IPS-11a (cell line): ENCODE data around the gene FAM50B.

ENCODE experiments used
- H3K4me3 ChIP-seq: one replicate; pipeline ENCODE4 v1.5.1; 2013; ENCODE audit warnings: low read depth, low read length, control low read depth

Gene FAM50B, protein sequence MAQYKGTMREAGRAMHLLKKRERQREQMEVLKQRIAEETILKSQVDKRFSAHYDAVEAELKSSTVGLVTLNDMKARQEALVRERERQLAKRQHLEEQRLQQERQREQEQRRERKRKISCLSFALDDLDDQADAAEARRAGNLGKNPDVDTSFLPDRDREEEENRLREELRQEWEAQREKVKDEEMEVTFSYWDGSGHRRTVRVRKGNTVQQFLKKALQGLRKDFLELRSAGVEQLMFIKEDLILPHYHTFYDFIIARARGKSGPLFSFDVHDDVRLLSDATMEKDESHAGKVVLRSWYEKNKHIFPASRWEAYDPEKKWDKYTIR

DNA sequence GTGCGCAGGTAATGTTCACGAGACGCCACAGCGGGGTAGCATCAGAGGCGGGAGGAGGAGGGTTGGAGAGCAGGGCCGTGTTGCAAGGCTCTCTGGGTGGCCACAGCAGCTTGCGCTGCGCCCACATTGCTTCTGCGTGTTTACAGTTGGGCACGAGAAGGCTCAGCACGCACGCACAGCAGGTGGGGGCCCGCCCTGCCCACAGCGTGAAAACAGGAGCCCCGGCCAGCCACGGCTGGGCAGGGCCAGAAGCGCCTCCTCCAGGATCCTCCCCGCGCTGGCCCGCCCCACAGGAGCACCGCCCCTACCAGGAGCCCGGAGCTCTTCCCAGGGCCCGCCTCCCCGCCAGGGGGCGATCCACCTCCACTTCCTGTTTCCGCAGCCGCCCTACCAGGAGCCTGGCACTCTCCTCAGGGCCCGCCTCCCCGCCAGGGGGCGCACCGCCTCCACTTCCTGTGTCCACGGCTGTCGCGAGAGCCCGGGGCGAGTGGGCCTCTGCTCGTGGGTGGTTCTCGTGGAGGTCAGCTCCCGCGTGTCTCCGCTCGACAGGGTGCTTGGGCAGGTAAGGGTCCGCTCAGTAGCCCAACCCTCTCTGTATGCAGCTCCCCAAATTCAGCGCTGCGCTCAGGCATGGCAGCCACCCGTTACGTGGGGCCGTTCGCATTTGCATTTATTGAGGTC is at the start of gene FAM50B:
Gene FAM50B, plus strand, starts transcription at position 449 of the 681 bp plus-strand sequence. CDS start 439 bp downstream, outside the sequence.
- peak within 1 kb of the TSS; percentile 68 for H3K4me3 ChIP-seq

DNA sequence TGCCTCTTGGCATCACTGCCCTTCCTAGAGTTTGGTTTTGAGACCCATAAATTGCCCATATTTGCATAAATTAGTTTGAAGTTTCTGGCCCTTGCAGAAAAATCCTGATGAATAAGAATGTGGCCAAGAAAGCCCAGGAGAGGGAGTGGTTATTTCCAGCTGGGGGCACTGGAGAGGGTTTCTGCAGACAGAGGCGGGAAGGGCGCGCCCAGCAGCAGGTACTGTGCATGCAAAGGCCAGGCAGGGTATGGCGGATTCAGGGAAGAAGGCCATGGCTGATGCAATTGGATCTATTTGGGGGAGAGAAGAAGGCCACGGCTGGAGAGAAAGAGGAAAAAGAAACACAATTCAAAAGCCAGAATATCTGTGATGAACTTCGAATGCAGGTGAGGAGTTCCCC is 49.5 kb upstream of the FAM50B start:
- no peak overlapping the region for H3K4me3 ChIP-seq

DNA sequence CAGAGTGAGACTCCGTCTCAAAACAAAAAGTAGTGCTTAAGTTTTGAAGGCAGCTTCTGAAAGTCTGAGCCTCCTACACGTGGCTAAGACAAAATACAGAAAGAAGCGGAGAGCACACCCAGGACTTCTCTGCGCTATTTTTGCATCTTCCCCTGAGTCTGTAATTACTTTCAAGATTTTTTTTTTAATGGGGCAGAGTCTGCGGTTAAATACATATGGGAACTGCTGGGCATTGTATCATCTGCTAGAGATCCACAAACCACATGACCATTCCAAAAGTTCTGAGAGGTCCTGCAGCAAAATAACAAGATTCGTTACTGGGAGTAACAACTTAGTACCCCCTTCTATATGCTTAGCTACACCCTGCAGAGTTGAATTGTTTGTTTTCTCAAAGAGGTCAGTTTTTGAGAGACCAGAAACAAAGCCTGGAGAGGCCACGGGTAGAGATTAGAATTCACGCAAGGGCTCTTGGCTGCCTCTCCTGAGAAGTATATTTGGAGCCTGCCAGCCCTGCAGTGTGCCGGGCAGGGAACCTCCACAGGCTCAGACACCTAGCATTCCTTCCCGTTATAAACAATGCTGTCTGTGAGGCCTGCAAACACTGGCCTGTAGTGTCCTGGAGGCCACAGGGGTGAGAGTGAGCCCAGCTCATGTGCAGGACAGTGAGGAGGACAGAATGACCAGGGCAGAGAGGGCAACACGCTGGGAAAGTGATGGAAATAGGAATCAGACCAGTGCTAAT is 48.2 kb upstream of the FAM50B start:
- H3K4me3 ChIP-seq = no peak overlapping the region

DNA sequence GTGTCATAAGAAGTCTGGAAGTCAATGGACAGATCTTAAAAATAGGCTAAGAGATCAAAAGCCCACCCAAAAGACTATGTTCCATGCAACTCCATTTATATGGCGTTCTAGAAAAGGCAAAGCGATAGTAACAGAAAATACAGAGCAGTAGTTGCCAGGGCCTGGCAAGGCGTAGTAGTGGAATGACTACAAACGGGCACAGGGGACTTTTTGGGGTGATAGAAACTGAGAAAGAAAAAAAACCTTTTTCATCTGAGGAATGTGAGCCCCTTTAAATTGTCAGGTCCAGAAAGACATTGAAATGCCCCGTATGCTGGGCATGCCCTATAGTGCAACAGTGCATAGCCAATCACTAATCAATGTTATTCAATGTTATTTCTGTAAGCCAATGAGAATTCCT is 47.2 kb upstream of the FAM50B start:
- H3K4me3 ChIP-seq = no peak overlapping the region

DNA sequence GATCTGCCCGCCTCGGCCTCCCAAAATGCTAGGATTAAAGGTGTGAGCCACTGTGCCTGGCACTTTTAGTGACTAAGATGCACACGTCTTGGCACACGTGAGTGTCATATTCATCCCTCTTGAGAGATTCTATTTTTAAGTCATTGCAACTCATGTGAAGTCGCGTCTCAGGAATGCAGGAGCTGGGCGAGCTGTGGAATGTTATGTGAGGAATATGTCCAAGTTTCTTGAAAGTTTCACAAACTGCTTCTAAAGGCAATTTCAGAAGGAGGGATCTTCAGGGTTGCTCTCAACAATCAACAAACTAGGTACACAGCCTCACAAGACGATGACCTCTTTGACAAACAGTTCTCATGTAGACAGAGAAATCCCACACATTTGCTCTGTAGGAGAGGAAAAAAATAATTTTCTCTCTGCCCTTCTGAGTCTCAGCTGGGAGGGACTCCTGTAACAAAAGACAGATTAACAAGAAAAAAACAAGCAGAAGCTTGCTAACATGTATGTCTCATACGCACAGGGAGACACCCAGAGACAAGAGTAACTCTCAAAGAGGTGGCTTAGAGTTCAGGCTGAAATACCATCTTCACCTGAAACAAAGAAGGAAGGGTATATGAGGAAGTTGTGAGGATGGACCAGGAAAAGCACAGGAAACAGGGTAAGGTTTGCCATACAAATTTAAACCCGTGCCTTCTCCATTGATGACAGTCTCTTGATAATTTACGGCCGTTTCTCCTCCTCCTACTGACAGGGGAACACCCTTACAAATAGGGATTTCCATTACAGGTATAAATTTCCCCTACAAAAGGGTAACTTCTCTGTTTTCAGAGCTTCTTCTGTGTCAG is 45.3 kb upstream of the FAM50B start:
- no peak overlapping the region for H3K4me3 ChIP-seq

DNA sequence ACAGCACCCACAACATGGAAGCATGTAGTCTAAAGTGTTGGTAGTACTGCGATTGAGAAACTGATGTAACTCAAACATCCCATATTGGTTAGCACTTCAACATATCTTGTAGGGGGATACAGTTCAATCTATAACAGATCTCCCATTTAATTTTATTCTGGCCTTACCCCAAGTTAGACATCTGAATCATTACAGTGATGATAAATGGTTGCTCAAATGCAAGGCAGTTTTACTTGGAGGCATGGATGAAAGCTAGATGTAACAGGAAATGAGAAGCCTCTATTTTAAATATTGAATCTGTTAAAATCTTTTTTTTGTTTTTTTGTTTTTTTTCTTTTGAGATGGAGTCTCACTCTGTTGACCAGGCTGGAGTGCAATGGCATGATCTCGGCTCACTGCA is 44.2 kb upstream of the FAM50B start:
- no peak overlapping the region for H3K4me3 ChIP-seq

DNA sequence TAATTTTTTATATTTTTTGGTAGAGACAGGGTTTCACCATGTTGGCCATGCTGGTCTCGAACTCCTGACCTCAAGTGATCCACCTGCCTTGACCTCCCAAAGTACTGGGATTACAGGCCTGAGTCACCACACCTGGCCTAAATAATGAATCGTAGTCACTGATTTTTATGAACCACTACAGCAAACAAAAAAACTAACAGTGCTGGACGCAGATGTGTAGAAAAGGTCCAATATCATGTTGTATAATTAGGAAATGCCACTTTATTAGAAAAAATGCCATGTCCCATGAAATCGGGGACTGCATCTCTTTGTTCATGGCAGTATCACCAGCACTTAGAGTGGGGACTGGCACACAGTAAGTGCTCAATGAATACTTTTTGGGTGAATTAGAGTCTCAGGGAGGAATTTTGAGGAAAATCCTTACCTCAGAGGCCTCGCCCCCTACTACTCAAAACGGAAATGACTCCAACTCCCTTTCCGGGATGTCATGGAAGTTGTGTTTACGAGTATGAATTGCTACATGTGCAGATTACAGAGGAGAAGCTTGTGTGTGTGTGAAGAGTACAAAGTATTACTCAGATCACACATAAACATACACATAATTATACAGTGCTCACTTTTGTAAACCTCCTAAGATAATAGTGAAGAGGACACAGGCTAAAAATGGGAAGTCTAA is 43.6 kb upstream of the FAM50B start:
- no peak overlapping the region for H3K4me3 ChIP-seq

DNA sequence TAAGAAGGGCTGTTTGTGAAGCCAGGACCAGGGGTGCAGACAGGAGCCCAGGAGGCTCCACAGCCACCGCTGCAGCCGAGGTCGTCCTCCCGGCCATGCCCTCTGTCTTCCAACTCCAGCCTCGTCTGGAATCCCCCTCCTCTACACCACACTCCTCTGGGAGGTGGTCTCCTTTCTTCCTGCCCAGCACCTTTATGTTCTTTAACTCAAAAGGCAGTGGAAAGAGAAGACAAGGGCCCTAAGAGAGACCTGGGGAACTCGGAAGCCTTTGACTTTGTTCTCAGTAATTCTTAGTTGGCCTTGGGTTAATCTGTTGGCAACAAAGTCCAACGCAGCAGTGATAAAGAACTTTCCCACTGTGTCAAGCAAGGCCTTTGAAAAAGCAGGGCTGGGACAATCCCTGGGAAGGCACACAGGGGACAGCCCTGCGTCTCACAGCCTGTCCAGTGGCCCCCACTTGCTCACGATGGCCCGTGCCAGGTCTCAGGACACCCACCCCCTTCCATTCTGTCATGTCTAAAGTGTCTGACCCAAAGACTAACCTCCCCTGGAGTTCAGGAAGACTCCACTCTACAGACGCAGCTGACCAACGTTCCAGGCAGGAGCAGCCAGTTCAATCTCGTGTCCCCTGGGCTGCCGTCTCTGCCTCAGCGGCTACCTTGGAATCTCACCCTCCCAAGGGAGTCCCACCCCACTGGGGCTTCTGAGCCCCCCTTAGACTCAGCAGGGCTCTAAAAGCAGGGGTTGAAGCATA is 42.8 kb upstream of the FAM50B start:
- no peak overlapping the region for H3K4me3 ChIP-seq

DNA sequence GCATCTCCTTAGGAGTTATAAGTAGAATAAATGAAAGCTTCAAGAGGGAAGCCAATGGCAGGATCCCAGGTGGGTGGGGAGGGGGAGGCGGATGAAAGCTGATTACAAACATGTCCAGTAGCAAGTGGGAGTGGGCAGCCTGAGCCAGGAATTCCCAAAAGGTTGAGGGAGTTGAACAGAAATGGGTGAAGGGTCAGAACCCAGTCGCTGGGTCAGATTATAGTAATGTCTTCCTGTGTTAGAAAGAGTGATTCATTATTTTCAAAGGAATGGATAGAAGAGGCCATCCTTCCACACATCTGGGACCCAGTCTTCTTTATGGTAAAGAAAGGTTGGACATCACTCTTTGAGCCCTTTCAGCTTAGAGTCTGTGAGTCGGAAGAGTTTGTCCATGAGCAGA is 41.0 kb upstream of the FAM50B start:
- H3K4me3 ChIP-seq = no peak overlapping the region

DNA sequence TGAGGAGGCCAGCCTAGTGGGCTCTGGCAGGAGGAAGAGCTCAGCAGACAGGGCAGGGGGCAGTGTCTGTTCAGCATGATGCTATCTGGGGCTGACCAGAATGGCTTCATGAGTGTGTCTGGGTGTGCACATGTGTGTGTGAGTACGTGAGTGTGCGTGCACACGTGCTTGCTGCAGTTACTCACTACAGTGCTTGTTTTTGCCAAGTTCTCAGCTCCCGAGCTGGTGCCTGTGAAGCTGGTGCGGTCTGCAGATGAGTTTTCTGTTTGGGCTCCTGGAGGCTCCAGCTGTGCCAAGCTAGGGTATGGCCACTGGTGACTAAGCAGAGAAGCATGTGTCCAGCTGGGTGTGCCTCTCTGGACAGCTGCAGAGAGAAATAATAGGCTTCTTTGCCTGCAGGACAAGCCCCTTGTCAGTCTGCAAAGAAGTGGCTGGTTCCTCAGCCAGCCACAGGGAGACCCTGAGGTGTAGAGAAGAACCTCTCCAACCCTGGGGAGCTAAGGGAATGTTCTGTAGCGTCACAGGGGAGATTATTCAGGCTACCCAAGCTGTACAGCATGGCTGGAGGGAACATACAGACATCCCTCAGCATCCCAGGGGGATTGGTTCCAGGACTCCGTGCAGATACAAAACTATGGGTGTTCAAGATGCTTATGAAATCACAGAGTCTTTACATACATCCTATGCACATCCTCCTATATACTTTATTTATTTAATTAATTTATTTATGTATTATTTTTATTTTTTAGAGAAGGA is 40.2 kb upstream of the FAM50B start:
- H3K4me3 ChIP-seq = no peak overlapping the region

DNA sequence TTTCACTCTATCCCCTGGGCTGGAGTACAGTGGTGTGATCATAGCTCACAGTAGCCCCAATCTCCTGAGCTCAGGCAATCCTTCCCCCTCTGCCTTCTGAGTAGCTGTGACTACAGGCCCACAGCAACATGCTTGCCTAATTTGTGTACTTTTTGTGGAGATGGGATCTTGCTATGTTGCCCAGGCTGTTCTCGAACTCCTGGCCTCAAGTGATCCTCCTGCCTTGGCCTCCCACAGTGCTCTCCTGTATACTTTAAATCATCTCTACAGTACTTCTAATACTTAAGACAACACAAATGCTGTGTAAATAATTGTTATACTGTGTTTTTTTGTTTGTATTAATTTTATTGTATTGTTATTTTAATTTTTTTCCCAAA is 39.7 kb upstream of the FAM50B start:
- no peak overlapping the region for H3K4me3 ChIP-seq

DNA sequence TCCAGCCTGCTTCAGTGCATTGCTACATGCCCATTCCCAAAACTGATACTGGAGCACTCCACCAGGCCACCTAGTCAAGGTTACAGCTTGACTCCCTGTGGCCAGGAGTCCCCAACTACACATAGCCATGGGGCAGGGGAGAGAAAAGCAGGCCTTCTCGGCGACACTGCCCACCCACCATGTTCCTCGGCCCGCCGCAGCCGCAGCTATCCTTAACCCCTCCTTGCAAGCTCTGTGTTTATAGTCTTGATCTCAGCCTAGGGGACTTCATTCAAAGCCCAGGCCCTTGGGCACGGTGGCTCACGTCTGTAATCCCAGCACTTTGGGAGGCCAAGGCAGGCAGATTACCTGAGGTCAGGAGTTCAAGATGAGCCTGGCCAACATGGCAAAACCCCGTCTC is 39.2 kb upstream of the FAM50B start:
- H3K4me3 ChIP-seq = no peak overlapping the region

DNA sequence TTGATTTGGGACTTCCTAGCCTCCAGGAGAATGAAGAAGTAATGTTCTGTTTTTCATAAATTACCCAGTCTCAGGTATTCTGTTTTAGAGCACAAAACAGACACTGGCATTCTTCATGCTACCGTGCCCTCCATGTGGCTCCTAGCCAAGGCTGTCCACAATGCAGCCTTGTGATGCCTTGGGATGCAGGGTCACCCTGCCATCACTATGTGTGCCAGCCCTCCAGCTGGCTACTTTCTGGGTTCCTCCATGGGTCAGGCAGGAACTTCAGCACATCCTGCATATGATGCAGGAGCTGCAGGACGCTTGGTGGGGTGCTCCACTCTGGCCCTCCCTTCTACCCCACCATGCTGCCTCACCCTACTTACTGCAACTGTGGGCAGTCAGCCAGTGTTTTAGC is 38.0 kb upstream of the FAM50B start:
- H3K4me3 ChIP-seq = no peak overlapping the region

DNA sequence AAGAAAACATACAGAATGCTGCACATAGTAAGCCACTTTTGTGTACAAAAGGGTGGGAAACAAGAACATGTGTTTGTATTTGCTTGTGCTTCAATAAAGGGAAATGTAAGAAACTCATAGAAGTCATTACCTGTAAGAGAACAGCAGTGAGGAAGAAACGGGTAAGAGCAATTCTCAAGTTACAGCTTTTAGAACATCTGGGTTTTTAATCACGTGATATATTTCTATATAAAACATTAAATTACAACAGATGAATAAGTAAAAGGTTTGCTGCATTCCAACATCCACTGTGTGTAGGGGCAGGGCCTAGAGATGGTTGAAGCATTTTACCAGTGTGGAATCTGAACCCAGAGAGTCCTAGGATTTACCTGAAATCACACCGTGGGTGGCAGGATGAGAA is 36.6 kb upstream of the FAM50B start:
- no peak overlapping the region for H3K4me3 ChIP-seq

DNA sequence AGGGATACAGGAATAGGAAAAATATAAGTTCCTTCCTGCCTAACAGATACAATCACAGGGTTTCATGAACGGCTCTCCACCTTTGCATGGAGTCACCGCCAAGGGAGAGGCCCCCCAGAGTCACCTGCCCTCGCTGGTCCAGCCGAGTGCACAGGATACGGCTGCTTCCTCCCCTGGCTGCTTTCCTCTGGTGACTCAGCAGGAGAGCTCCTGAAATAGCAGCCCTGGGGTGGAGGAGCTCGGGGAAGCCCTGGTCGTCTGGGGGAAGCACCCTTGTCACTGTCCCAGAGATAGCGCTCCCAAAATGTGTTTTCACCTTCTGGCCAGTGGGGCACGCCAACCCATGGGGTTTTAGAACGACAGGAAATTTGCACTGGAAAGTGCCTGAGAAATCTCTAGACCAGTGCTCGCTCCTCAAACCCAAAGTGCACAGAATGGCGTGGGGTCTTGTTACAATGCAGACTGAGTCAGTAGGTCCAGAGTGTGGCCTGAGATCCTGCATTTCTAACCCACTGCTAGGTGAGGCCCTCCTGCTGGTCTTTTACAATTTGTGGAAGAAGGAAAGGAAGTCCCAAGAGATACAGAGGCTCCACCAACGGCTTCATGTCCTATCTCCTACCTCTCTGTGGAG is 35.9 kb upstream of the FAM50B start:
- no peak overlapping the region for H3K4me3 ChIP-seq

DNA sequence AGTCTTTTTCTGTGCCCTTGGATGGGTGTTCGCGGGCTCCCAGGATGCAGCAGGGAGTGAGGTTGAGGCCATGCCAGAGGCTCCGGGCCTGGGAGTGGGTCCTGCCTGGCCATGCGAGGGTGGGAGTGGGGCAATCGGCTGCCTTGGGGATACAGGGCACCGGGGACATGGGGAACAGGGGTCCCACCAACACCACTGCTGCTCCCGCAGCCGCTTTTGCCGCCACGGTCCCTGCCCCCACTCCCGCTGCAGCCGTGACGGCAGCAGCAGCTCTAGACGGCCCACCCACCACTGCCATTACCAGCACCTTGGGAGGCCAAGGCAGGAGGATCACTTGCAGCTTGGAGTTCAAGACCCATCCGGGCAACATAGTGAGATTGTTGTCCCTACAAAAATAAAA is 35.3 kb upstream of the FAM50B start:
- no peak overlapping the region for H3K4me3 ChIP-seq

DNA sequence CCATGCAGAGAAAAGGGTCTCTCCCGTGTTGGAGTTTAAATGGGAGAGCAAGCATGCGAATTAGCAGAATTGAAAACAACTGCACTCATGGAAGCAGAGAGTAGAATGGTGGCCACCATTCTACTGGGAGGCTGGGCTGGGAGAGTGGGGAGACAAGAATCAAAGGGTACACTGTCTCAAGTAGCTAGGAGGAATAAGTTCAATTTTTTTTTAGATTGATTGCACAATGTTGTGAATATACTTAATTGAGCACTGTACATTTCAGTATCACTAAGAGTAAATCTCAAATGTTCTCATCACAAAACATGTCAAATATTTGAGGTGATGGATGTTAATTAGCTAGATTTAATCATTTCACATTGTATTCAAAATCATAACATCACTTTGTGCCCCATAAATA is 34.6 kb upstream of the FAM50B start:
- H3K4me3 ChIP-seq = no peak overlapping the region

DNA sequence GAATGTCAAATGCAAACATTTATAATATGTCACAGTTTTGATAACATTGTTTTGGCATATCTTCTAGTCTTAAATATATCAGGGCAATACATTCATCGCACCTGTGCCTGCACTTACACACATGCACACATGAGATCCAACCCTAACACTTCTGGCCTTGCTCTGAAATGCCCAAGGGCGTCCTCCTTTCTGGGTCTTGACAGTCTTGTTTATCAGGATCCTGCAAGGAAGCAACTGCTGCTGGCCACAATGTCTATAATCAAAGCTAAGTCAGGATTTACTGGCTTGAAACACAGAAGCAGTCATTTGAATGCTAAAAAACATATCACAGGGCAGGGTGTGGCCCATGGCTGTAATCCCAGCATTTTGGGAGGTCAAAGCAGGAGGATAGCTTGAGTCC is 32.9 kb upstream of the FAM50B start:
- H3K4me3 ChIP-seq = no peak overlapping the region
